HG03175 (cell line): ENCODE data around the gene BMP5.

Experiments used
- ATAC-seq: cut with Tn5 transposase; IDR thresholded peaks from one replicate; pipeline ENCODE4 v1.9.1; 2021; ENCODE audit warnings: mild to moderate bottlenecking, moderate library complexity; ENCODE audit not compliant: unreplicated experiment

Gene BMP5

DNA sequence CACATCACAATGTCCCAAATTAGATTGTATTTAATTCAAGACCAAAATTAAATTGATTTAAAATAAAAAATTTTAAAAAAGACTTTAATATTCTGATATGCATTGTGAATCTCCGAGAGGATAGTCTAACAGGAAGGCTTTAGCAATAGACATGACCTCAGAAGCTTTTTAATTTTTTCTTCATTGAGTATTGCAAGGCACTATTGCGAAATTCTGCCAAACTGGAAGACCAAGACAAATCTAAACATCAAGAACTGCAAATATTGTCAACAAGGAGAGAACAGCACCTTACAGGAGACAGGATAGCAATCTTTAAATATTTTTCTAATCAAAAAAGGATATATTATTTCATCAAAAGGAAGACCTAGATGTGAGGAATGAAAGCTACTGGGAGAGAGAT, 56.9 kb downstream of the BMP5 start:
- no peak for ATAC-seq

DNA sequence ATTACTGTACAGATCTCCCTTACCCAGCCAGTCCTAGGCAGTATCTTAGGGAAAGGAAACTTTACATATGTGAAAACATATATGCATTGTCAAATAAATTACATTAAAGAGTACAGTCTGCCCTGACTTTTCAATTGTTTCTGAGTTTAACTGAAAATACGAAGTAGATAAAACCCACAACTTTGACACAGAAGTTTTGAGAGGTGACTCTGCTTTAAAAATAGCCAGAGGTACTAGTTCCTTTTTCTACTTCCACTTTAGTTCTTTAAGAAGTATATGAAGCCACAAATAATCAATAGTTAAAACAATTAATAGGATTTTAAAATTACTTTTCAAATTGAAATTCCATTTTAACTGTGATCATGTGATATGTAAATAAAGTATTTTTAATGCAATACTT, 62.9 kb downstream of the BMP5 start:
- ATAC-seq = no peak

DNA sequence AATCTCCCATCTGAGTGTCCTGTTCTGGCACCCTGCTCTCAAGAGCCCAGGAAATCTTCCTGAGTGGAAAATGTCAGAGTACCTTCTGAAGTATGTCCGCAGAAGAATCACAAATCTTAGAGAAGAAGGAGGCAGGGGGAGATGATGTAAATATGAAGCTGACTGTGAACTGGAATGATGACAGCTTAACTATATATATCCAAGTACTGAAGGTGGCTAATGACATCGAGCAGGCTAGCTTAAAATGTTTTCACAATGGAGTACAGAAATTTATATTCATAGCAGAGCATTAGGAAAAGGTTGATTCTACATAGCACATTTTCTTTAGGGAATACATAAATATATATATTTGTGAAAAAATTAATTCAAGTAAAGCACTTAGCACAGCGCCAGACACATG, 64.3 kb downstream of the BMP5 start:
- ATAC-seq = no peak

DNA sequence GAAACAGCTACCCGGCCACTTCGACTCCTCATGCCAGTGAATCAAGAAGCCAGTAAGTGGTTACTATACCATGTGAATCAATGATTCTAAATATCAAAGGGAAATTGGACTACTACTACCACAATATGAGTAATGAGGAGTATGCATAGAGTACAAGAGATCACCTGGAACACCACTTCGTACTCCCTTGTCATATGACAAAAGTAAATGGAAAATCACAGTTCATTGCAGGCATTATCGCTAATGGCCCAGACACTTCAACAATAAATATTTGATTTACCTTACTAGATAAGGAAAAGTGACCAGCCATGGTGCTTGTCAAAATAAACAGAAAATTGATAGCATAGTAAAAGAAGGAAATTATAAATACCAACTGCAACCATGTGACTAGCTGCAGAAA, 73.1 kb downstream of the BMP5 start:
- ATAC-seq = no peak

DNA sequence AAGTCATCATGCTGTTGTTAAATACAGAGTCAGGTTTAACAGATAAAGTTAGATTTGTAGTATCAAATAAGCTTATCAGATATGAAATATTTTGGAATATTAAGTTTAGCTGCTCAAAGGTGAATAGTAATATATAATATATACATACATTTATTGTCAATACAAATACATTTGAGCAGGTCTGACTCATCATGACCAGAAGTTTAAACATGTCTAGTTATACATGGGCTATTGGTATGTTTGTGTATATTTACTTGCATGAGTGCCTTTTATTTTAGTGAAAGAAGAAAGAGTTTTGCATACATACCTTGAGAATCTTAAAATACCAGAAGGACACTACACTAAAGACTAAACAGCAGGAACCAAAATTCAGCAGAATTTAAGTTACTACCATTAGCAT, 76.8 kb downstream of the BMP5 start:
- ATAC-seq = no peak

DNA sequence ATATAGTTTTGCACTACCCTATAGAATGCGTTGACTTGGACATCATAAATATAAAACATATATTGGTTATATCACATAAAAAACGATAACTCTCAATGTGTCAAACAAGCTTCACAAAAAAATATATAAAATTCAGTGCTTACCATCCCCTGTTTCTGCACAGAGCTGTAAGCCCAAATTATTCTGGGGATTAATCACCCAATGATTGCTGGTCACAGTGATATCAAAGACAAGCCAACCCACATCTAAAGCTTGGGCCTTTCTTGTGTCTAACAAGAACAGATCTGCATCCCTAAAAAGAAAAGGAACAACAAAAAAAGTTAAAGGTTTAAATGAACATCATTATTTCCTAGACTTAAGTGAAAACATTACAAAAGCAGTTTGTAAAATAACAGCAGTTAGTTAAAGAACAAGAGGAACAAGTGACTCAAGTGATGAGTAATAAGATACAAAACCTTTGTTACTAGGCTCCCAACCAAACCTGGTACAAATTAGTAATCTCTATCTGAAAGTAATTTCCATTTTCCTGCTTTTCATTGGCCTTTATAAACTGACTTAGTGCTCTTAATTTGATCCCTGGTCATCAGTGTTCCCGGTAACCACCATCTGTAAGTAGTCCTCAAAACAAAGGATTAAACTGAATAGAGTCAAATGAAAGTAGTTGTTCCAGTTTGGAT, 81.1 kb downstream of the BMP5 start:
- ATAC-seq = no peak

DNA sequence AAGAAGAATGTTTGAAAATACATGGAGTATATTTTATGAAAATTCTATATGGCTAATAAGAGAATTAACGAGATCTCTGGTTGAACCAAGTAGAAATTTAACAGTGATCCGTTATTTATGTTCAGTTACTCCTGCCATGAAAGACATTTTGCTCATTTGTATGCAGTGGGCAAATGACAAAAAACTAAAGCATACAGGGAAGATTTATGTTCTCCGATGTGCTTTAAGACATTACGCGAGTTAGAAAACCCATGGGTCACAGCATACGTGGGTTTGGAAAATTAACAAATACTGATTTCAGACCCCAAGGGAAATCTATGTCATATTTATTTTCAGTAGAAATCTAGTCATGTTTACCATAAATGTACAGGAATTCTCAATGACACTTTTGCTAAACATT, 90.1 kb downstream of the BMP5 start:
- no peak for ATAC-seq

DNA sequence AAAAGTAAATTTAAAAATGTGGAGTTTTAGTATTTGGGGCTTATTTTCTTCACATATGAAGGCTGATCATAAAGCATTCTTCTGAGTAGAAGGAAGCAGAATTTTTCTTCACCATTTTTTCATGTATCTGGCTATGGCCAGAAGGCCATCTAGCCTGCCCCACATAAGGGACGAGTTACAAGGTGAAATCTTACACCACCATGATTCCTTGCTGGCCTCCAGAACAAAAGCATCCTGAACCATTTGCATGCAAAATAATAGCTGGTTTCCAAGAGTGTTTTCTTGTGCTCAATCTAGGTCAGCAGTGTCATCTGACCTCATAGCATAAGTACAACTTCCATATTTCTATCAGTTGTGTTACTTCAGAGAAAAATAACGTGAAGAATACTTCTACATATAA, 93.1 kb downstream of the BMP5 start:
- ATAC-seq = no peak

DNA sequence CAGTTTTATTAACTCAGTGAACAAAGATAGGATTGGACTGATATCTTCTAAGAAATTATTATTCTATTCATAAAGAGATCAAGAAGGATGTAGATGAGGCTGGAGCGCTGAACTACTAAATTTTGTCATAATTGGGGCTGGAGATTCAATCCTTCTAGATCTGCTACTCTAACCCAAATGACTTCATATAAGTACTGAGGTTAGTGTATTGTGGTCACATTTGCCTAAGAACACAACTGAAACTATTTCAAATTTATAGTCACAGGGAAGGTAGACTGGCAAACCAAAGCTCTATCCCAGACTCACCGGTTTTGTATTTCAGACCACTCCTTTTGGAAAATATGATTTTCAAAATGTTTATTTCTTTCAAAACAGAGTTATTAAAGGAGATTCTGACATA, 96.7 kb downstream of the BMP5 start:
- ATAC-seq = no peak

DNA sequence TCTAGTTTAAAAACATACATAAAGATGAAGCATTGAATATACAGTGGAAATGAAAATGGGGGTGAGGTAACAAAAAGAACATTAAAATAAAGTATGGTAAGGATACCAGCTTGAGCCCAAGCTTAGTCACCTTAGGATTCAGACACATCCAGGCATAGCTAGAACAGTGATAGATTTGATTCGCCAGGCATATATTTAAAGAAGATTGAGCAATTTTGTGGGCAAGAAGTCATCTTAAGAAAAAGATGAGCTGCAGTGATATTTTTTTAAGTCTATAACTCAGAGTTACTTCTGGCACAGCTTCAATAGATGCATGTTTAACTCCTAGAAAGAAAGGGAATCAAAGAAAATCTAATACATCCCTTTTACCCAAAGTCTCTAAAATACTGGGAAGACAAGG, 97.9 kb downstream of the BMP5 start:
- no peak for ATAC-seq

DNA sequence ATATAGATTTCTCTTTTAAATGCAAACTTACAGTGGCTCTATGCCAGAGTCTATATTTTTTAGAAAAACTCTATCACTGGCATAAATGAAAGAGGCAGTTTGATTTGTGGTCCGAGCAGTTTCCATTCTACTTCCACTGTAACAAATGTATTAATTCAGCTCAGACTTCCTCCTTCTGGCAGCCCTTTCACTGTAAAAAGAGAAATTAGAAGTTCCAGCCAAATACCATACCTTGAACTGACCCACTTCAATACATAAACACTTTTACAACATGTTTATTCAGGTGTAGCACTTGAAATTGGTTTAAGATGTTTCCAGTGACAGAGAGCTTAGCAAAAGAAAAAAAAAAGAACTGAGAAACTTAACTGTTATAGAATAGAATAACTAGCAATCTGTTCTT, 99.3 kb downstream of the BMP5 start:
- no peak for ATAC-seq

DNA sequence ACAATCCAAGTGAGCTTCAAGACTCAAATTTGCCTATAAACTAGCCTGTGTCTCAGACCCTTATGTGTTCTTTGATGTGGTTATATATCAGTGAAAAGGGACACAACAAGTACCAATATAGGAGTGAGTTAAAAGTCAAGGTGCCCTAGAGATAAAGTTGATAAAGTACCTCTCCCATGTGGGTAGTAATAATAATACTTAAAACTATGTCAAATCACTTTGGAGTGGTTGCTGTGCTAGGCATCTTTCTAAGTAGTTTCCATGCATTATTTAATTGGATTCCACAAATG, 100.4 kb downstream of the BMP5 start:
- ATAC-seq = no peak

DNA sequence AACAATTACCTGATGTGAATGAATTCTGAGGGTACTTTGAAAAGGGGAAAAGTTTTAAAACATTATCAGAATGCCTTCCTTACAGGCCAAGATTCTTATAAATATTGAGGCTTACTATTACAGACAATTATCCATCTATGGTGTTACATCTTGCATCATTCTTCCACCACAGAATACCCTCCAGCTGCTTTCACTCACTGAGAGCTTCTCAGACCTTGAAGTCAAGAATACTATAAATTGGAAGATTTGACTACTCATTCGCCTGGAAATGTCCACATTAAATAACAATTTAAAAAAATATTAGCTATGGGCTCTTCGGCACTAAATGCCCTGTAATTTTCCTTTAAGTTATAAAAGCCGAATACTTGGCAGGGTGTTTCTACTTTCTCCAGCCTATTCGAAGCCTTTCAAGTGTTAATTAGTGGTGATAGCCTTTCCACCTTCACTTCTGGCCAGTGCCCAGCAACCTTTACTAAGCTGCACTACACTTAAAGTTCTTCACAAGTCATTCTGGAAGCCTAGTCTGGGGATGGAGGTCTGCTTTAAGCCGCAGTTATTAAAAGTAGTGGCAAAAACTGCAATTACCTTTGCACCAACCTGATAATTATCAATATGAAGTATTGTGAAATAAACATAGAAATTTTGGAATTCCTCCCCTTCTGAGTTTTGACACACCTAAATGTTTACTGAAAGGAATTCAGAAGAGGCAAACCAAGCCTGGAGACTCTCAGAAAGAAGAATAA, 100.9 kb downstream of the BMP5 start:
- no peak for ATAC-seq

DNA sequence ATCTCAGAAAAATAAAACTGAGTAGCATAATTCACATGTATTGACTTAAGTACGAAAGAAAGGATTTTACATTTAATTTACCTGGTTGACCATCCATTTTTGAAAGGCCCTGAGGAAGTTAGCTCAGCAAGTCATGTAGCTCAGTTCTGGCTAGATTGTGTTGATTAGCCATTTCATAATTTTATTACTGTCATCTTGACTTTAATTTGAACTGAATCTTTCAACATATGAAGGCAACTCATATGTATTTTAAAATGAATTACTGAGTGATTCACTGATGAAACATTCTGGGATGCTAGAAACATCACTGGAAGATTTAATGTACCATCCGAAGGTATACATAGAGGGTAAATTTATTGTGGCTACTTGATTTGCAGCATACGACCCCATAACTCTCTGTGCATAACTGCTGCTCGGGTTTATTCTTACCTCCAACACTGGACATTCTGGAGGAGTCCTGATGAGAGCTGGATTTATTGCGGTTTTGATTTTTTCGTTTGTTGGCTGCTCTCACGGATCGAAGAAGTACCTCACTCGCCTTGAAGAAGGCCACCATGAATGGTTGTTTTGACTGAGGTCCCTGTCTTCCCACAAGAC, 101.7 kb downstream of the BMP5 start:
- ATAC-seq = no peak

DNA sequence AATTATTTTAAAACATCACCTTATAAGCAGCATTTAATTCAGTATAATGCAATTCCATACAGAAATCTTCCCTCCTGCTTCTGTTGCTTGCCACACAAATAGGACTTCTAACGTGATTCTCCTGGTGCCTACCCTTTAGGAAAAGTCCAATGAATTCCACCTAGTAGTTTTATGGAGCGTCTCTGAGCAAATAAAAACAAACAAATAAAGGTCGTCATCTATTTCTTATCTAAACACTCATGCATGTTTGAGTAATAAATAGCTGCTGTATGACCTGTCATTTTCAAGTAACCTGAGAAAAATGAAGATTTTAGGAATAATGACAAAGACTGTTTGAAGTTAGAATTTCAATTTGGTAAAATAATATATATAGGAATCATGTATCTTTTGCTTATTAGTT, 102.7 kb downstream of the BMP5 start:
- no peak for ATAC-seq

DNA sequence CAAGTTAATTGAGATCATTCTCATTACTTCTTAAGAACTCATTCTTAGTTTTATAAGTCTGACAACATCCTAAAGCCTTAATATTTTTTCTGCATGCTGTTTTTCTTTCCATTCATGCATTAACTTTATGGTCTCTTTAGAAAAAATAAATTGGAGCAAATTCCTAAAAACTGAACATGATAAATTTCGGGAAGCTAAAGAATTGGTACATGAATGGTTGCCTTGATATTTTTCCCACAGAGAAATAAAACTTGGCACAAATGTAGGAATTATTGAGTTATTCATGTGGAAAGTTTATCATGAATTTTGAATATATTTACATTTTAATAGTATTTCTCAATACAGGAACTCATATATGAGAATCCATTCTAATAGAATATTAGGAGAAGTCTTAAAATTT, 115.9 kb downstream of the BMP5 start:
- ATAC-seq = no peak

DNA sequence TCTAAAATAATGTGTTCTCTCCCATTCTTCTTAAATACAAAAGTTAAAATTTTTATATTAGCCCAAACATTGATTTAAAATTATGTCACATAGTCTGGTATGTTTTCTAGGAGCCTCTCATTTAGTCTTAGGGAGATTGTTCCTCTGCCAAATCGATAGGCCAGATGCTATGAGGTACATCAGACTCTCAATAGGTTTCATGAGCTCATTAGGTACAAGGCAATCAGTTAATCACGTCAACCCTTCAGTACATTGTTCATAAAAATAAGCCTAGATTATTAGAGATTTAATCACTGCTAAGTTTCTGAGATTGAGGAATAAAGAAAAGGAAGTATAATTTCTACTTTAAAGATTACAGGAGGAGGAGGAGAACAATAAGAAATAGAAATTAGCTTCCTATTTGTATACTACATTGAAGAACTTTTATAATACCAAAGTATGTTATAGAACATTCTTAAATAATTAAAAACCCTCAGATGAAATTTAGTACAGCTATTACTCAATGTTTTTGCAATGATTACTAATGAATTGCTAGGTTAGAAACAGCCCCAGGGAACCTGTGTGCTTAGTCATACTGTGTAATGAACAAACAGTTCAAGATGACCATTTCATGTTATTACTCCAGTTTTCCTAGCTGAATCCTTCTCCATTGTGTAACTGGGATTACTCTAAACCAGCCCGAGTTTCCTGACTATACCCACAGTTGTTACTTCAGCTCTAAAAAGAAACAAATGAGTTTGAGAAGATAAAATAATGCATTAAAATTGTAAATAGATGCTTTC, 117.0 kb downstream of the BMP5 start:
- ATAC-seq = no peak

DNA sequence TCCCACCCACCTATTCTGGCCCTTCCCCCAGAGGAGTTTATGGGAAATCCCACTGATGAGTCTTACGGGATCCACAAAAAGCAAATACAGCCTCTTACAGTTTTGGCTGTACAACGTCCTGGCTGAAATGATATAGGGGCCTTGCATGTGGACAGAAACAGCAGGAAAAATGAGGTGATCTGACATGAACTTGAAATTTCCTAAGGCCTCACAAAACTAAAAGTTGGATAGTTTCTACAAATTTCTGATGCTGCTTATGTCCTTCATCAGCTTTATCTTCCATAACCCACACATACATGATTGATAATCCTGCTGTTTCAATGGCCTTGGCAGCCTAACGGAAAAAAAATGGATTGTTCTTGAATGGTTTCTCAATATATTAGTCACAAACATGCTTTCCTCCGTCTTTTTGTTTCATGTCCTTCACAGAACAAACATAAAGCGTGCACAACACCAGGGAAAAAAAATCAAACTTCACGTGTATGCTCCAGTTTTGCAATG, 118.8 kb downstream of the BMP5 start:
- no peak for ATAC-seq

DNA sequence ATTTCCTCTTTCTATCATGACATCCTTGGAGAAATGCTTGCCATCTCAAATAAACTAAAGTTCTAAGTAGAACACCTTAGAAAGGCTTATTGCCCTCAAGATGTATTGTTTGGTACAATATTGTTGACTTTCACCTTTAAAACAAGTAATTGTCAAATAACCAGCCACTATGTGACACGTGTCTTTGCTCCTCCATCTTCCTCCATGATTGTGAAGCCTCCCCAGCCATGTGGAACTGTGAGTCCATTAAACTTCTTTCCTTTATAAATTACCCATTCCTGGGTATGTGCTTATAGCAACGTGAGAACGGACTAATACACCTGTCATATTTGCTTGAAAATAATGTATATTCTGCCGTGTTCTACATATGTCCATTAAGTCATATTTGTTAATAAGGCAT, 126.5 kb downstream of the BMP5 start:
- ATAC-seq = no peak

DNA sequence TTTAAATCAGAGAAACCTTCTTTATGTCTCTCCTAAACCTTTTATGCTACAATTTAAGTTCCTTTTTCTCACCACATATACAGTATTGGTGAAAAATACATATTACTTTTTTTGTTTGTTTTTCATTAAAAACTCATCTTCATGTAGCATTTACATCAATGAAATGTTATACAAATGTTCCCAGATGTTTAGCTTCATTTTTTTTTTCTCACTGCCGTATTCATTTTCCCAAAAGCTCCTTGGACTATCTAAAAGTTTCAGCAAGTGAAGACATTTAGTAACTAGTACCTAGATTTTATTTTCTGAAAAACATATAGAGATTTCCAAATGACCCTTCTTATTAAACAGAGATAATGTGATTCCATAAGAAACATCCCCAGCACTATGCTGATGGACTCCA, 128.9 kb downstream of the BMP5 start:
- ATAC-seq = no peak

DNA sequence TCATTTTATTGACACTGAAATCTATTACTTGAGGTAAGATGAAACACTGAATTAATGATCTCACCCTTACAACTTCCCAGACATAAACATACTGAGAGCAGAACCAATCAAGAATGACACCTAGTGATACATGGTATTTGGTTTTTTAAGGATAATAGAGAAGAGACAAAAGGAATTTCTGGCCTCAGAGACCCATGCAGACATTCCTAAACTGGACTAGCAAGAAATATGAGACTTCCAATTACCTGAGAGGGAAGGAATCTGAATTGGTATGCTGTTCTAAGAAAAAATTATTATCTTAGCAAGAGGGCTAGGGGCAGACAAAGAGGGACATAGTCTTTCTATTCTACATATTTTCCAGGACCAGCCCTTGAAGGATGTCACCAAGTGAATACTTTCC, 141.1 kb downstream of the BMP5 start:
- no peak for ATAC-seq

DNA sequence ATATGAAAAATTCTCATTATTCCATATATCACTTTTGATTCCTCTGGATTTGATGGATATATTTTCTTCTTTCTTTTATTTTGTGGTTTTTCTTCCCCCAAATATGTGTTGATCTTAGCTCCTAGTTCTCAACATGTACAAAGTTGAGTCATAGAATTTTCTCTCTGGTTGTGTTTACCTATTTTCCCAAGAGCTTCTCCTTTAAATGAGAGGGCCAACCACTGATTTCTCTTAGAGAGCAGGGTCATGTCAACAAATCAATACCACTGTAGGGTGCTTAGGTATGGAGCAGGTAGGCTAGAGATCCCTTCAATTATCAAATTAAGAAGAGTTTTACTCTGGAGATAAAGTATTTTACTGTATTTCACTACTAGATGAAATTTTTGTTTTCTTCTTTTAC, 145.7 kb downstream of the BMP5 start:
- ATAC-seq = no peak
